CD14-positive monocyte (primary cell): Measurements from ENCODE around the gene HSPBAP1. TPM values are rescaled to one million over a fixed set of nuclear protein-coding genes. Genes with fewer than 3 reads are reported as not detected.

ENCODE experiments used
- DNase-seq, 3 donors: peaks; one replicate each; pipeline ENCODE4 v3.0.0-alpha.2; 2011 to 2022
- H2AFZ ChIP-seq: 2 replicates; pipeline ENCODE4 v1.6.0; 2012; ENCODE audit warnings: mild to moderate bottlenecking, low read depth, low read length, inconsistent platforms; ENCODE audit not compliant: insufficient read depth, poor library complexity, severe bottlenecking
- H3K27ac ChIP-seq, 2 donors: 1 replicate in 1 of 2; 2 replicates in 1 of 2; pipeline ENCODE4 v1.5.1; 2012 to 2013; ENCODE audit warnings: low read length in 2 of 2, control low read depth in 1 of 2, inconsistent platforms in 1 of 2, low read depth in 1 of 2, mild to moderate bottlenecking in 1 of 2
- H3K27me3 ChIP-seq, 2 donors: one replicate each; pipeline versions ENCODE4 v1.6.0 to v1.6.1; 2011 to 2013; ENCODE audit warnings: low read length in 2 of 2; ENCODE audit not compliant: control insufficient read depth in 2 of 2, insufficient read depth in 2 of 2
- H3K36me3 ChIP-seq, 2 donors: replicated peaks in 1 of 2; 1 replicate in 1 of 2; 2 replicates in 1 of 2; pipeline versions ENCODE4 v1.5.1 to v1.6.1; 2012 to 2013; ENCODE audit warnings: low read length in 2 of 2, control low read depth in 1 of 2, inconsistent platforms in 1 of 2, mild to moderate bottlenecking in 1 of 2; ENCODE audit not compliant: insufficient read depth in 2 of 2, control insufficient read depth in 1 of 2
- H3K4me1 ChIP-seq, 2 donors: 1 replicate in 1 of 2; 2 replicates in 1 of 2; pipeline versions ENCODE4 v1.5.1 to v1.6.1; 2012 to 2013; ENCODE audit warnings: low read length in 2 of 2, control low read depth in 1 of 2, inconsistent platforms in 1 of 2, mild to moderate bottlenecking in 1 of 2, moderate library complexity in 1 of 2; ENCODE audit not compliant: insufficient read depth in 2 of 2, control insufficient read depth in 1 of 2
- H3K4me2 ChIP-seq: replicated peaks from 2 replicates; pipeline ENCODE3; 2012; ENCODE audit warnings: low read length, moderate library complexity, mild to moderate bottlenecking; ENCODE audit not compliant: poor library complexity, severe bottlenecking; ENCODE audit errors: extremely low read depth
- H3K4me3 ChIP-seq, 3 experiments: fragments of 200-600 bp in 1 of 3; sonication (generic) in 1 of 3; replicated peaks in 1 of 3; 1 replicate in 2 of 3; 2 replicates in 1 of 3; pipeline ENCODE4 v1.5.1; 2011 to 2013; ENCODE audit warnings: low read length in 3 of 3, mild to moderate bottlenecking in 3 of 3, control low read depth in 2 of 3, low read depth in 2 of 3, inconsistent platforms in 1 of 3, moderate library complexity in 1 of 3
- H3K79me2 ChIP-seq: 2 replicates; pipeline ENCODE4 v1.6.0; 2012; ENCODE audit warnings: mild to moderate bottlenecking, control low read depth, inconsistent platforms, low read length, moderate library complexity; ENCODE audit not compliant: insufficient read depth
- H3K9ac ChIP-seq: 2 replicates; pipeline ENCODE4 v1.6.0; 2017; ENCODE audit warnings: low read length, mild to moderate bottlenecking; ENCODE audit not compliant: insufficient read depth, poor library complexity, severe bottlenecking
- H3K9me3 ChIP-seq, 2 donors: replicated peaks in 1 of 2; 1 replicate in 1 of 2; 2 replicates in 1 of 2; pipeline versions ENCODE4 v1.5.1 to v1.6.1; 2012 to 2013; ENCODE audit warnings: low read length in 2 of 2, control low read depth in 1 of 2; ENCODE audit not compliant: control insufficient read depth in 1 of 2, insufficient read depth in 1 of 2
- H4K20me1 ChIP-seq: 2 replicates; pipeline ENCODE4 v1.6.0; 2012; ENCODE audit warnings: mild to moderate bottlenecking, low read length, control low read depth, moderate library complexity; ENCODE audit not compliant: insufficient read depth
- H3K27ac Mint-ChIP-seq, 7 donors: one replicate each; pipeline ENCODE4 v1.8.0; 2020; ENCODE audit warnings: mild to moderate bottlenecking in 7 of 7, mixed read lengths in 7 of 7, moderate library complexity in 6 of 7, inconsistent platforms in 2 of 7
- H3K27me3 Mint-ChIP-seq, 3 donors: one replicate each; pipeline ENCODE4 v1.8.0; 2021 to 2022; ENCODE audit warnings: low read depth in 3 of 3, mild to moderate bottlenecking in 3 of 3, mixed read lengths in 3 of 3, moderate library complexity in 3 of 3, inconsistent platforms in 1 of 3
- H3K36me3 Mint-ChIP-seq, 2 donors: one replicate each; pipeline ENCODE4 v1.8.0; 2020; ENCODE audit warnings: mixed read lengths in 2 of 2, inconsistent platforms in 1 of 2, mild to moderate bottlenecking in 1 of 2
- H3K4me1 Mint-ChIP-seq: one replicate; pipeline ENCODE4 v1.8.0; 2020; ENCODE audit warnings: mild to moderate bottlenecking, mixed read lengths
- H3K4me3 Mint-ChIP-seq, 2 donors: one replicate each; pipeline ENCODE4 v1.8.0; 2020; ENCODE audit warnings: mild to moderate bottlenecking in 2 of 2, mixed read lengths in 2 of 2, moderate library complexity in 1 of 2
- H3K9me3 Mint-ChIP-seq, 7 donors: one replicate each; pipeline ENCODE4 v1.8.0; 2020 to 2022; ENCODE audit warnings: mixed read lengths in 7 of 7, mild to moderate bottlenecking in 6 of 7, moderate library complexity in 6 of 7, inconsistent platforms in 2 of 7
- WGBS: methylation state at CpG from one replicate; pipeline ENCODE4 v1.1.5; 2013; ENCODE audit warnings: missing lambda C conversion rate; ENCODE audit not compliant: insufficient coverage; 5-methylcytosine and 5-hydroxymethylcytosine counted together
- intact Hi-C, 2 donors: fragments of 100-400 bp; cut with micrococcal nuclease; formaldehyde crosslinking; loops; one replicate each; pipeline versions ENCODE4 v1.15.0 to v1.15.1; 2023
- polyA plus RNA-seq, 3 donors: library from polyadenylated mRNA; depleted of rRNA in 1 of 3; unstranded in 2 of 3; stranded (reverse) in 1 of 3; fragments of 300-500 nt in 2 of 3; fragments of >200 nt in 1 of 3; fragmentation: Illumina TruSeq in 2 of 3; gene quantifications; 1 replicate in 2 of 3; 2 replicates in 1 of 3; pipeline ENCODE4 v1.2.3, GENCODE V29; 2012 to 2021
- TF ChIP-seq, protein P1 (sequence below): fragments of 200-600 bp; IDR thresholded peaks from one replicate; pipeline ENCODE4 v1.8.0; 2022; ENCODE audit warnings: antibody characterized with exemption, mild to moderate bottlenecking

Gene HSPBAP1
- polyA plus RNA-seq, 3 donors, result 11.7 to 48.2 (median 11.9) TPM

DNA sequence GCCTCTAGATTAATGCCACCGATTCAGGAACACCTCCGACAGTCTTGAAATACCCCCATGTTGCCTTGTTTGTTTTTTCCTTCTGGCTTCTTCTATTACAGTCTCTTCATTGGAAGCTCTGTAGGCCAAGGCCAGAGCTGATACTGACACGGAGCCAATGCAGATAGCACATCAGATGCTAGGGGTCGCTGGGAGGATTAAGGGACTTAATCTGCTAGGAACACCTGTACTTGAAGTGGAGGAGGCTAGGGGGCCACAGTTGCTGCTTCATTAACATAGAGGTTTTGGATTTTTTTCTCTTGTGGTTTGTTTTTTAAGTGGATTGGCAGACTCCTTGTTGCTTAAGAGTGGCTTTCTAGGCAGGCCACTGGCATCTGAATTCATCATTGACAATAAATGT, 63.4 kb downstream of the HSPBAP1 start:
- Histone ChIP-seq H3K27me3 (no peaks in the 10 kb centered on the region), H3K9me3 (peaks cover 0 to under 1% of the 10 kb centered on the region in 2 donors), H3K79me2 (no peaks in the 10 kb centered on the region), H3K36me3 (peaks cover 16 to 43% of the 10 kb centered on the region in 2 donors), H3K4me2 (no peak overlapping the region), H4K20me1 (peaks cover 26% of the 10 kb centered on the region), H3K27ac (no peak overlapping the region), H3K9ac (no peak overlapping the region), H3K4me3 (no peak overlapping the region), H3K4me1 (no peaks in the 10 kb centered on the region), H2AFZ (no peak overlapping the region)
- intact Hi-C loops, result no loop called here
- TF ChIP-seq, protein P1, sequence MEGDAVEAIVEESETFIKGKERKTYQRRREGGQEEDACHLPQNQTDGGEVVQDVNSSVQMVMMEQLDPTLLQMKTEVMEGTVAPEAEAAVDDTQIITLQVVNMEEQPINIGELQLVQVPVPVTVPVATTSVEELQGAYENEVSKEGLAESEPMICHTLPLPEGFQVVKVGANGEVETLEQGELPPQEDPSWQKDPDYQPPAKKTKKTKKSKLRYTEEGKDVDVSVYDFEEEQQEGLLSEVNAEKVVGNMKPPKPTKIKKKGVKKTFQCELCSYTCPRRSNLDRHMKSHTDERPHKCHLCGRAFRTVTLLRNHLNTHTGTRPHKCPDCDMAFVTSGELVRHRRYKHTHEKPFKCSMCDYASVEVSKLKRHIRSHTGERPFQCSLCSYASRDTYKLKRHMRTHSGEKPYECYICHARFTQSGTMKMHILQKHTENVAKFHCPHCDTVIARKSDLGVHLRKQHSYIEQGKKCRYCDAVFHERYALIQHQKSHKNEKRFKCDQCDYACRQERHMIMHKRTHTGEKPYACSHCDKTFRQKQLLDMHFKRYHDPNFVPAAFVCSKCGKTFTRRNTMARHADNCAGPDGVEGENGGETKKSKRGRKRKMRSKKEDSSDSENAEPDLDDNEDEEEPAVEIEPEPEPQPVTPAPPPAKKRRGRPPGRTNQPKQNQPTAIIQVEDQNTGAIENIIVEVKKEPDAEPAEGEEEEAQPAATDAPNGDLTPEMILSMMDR, result no peak
- Mint-ChIP-seq H3K9me3 (peaks cover 5 to 18% (median 15%) of the 10 kb centered on the region in 7 donors), H3K27ac (no peak overlapping the region), H3K4me3 (no peak overlapping the region), H3K4me1 (peaks cover 9% of the 10 kb centered on the region), H3K36me3 (peaks cover 52 to 73% of the 10 kb centered on the region in 2 donors), H3K27me3 (peaks cover 0 to 2% (median 0%) of the 10 kb centered on the region in 3 donors)
- DNase-seq, result no peak
- 100% methylated on average over 4 of the region's 4 CpGs for WGBS

DNA sequence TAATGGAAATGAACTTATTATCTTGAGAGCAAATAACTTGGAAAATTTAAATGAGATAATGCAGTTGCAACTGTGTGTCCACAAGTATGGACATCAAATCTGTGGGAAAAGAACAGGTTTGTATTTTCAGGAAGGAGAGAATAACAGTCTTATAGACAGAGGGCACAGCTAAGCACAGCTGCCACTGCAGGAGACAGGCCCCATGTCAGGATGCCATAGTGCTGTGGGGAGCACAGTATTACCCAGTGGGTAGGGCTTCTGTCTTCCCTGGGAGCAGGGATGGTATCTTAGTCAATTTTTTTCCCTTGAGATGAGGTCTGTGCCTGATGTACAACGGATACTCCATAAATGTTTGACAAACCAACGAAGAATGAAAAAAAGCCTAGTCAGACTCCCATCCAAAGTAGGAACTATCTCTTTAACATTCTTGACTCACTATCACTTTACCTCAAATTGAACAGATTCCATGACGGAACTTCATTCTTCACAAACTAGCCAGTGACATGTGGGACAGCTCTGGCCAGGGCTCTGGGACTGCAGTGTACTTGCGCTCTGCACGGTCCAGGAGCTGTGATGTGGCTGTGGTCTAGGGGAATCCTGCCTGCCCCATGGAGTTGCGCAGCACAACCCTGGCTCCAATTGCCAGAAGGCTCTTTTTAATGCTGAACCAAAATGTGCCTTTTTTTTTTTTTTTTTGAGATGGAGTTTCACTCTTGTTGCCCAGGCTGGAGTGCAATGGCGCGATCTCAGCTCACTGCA, 64.7 kb downstream of the HSPBAP1 start:
- Mint-ChIP-seq H3K9me3 (peaks cover 4 to 21% (median 14%) of the 10 kb centered on the region in 7 donors), H3K27ac (no peak overlapping the region), H3K36me3 (peaks cover 49 to 77% of the 10 kb centered on the region in 2 donors), H3K4me3 (no peak overlapping the region), H3K27me3 (peaks cover 0 to 1% (median 0%) of the 10 kb centered on the region in 3 donors), H3K4me1 (peaks cover 9% of the 10 kb centered on the region)
- no peak overlapping the region for H3K4me2 ChIP-seq
- peaks cover 26% of the 10 kb centered on the region for H4K20me1 ChIP-seq
- H3K9ac ChIP-seq, result no peak overlapping the region
- no peaks in the 10 kb centered on the region for H3K27me3 ChIP-seq
- H3K36me3 ChIP-seq, result peaks cover 16 to 47% of the 10 kb centered on the region in 2 donors
- H3K27ac ChIP-seq, result no peak overlapping the region
- H2AFZ ChIP-seq, result no peak overlapping the region
- DNase-seq, result no peak
- intact Hi-C loops, result no loop called here
- no peaks in the 10 kb centered on the region for H3K79me2 ChIP-seq
- H3K4me1 ChIP-seq, result no peaks in the 10 kb centered on the region
- 100% methylated on average over 1 of the region's 8 CpGs for WGBS
- TF ChIP-seq, protein P1, result no peak
- peaks cover 0 to 3% of the 10 kb centered on the region in 2 donors for H3K9me3 ChIP-seq
- H3K4me3 ChIP-seq, result no peak overlapping the region
